Prostate gland (tissue), 2 donors: ENCODE data around the gene HDHD2.
A peak's percentile ranks its signal among the peaks of the same experiment; 100 is the strongest.

Experiments
- POLR2AphosphoS5 ChIP-seq: sonication (generic); formaldehyde crosslinking; IDR thresholded peaks from one replicate; pipeline ENCODE4 v1.6.1; 2017; ENCODE audit warnings: antibody characterized with exemption
- TF ChIP-seq, protein P1 (sequence below), 4 experiments: fragments of 200-600 bp in 2 of 4; fragments of 450-650 bp in 2 of 4; sonication (generic) in 2 of 4; IDR thresholded peaks; 1 replicate in 3 of 4; 2 replicates in 1 of 4; pipeline ENCODE4 v1.5.1; 2016 to 2019; ENCODE audit warnings: antibody characterized with exemption in 4 of 4, mild to moderate bottlenecking in 2 of 4, moderate library complexity in 2 of 4

DNA sequence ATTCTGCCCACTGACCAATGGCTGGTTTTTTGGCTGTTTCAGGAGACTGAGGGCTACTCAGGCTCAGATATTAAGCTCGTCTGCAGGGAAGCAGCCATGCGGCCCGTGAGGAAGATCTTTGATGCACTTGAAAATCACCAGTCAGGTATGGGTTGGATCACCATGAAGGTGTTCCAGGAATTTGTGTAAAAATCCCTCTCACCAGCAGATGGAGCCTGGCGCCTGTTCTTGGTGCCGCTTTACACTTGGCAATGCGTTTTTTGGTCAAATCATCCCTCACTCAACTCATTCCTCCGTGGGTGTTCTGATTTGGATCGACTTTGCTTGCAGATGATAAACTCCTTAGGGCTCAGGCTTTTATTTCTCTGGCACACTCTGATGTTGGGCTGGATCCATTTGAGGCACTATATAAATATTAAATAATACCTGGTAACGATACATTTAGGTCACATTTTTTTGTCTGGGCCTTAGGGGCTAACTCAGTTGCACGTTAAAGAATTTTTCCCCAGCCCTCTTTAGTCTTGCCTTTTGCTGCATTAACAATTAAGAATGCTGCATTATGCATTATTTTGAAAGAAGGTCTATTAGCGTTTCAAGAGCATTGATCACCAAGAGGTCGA is 50.0 kb downstream of the HDHD2 start:
- TF ChIP-seq, protein P1, sequence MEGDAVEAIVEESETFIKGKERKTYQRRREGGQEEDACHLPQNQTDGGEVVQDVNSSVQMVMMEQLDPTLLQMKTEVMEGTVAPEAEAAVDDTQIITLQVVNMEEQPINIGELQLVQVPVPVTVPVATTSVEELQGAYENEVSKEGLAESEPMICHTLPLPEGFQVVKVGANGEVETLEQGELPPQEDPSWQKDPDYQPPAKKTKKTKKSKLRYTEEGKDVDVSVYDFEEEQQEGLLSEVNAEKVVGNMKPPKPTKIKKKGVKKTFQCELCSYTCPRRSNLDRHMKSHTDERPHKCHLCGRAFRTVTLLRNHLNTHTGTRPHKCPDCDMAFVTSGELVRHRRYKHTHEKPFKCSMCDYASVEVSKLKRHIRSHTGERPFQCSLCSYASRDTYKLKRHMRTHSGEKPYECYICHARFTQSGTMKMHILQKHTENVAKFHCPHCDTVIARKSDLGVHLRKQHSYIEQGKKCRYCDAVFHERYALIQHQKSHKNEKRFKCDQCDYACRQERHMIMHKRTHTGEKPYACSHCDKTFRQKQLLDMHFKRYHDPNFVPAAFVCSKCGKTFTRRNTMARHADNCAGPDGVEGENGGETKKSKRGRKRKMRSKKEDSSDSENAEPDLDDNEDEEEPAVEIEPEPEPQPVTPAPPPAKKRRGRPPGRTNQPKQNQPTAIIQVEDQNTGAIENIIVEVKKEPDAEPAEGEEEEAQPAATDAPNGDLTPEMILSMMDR (IDR thresholded peaks at IDR 0.05) = peak in 3 of 4 experiments; percentile 55 to 70 (median 58)
- no peak for TF ChIP-seq POLR2AphosphoS5
